ENCODE data around the gene HAUS3.

DNA sequence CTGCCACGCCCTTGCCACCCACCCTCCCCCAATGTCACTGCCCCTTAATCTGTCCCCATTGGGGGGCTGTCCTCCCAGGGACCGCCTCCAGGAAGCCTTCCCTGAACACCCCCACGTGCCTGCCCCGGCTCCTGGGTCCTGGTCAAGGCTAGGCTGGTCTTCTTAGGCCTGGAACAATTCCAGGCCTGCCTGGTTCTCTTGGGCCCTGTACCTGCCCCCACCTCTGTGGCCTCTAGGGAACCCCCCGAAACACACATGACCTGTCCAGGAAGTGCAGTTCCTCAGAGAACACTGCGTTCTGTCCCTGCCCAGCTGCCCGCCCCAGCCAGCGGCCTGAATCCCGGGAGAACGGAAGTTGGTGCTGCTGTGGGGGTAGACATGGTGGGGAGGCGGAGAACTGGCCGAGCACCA lies 14.9 kb upstream of the HAUS3 start:
- TF ChIP-seq RAD21 (IDR thresholded peaks at IDR 0.05; ENCODE audit: low read depth) = no peak
- TF ChIP-seq YY1 (IDR thresholded peaks at IDR 0.05; ENCODE audit: low read depth) = no peak
- no peak for TF ChIP-seq CEBPB (IDR thresholded peaks at IDR 0.05)
- no peak for TF ChIP-seq NFIC (IDR thresholded peaks at IDR 0.05)
- TF ChIP-seq, protein P1, sequence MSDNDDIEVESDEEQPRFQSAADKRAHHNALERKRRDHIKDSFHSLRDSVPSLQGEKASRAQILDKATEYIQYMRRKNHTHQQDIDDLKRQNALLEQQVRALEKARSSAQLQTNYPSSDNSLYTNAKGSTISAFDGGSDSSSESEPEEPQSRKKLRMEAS (IDR thresholded peaks at IDR 0.05) = no peak
- no peak for TF ChIP-seq FOXM1 (IDR thresholded peaks at IDR 0.05; ENCODE audit: borderline replicate concordance, low read depth)
- TF ChIP-seq CREB1 (IDR thresholded peaks at IDR 0.05; ENCODE audit: low read depth) = no peak
- TF ChIP-seq, protein P2, sequence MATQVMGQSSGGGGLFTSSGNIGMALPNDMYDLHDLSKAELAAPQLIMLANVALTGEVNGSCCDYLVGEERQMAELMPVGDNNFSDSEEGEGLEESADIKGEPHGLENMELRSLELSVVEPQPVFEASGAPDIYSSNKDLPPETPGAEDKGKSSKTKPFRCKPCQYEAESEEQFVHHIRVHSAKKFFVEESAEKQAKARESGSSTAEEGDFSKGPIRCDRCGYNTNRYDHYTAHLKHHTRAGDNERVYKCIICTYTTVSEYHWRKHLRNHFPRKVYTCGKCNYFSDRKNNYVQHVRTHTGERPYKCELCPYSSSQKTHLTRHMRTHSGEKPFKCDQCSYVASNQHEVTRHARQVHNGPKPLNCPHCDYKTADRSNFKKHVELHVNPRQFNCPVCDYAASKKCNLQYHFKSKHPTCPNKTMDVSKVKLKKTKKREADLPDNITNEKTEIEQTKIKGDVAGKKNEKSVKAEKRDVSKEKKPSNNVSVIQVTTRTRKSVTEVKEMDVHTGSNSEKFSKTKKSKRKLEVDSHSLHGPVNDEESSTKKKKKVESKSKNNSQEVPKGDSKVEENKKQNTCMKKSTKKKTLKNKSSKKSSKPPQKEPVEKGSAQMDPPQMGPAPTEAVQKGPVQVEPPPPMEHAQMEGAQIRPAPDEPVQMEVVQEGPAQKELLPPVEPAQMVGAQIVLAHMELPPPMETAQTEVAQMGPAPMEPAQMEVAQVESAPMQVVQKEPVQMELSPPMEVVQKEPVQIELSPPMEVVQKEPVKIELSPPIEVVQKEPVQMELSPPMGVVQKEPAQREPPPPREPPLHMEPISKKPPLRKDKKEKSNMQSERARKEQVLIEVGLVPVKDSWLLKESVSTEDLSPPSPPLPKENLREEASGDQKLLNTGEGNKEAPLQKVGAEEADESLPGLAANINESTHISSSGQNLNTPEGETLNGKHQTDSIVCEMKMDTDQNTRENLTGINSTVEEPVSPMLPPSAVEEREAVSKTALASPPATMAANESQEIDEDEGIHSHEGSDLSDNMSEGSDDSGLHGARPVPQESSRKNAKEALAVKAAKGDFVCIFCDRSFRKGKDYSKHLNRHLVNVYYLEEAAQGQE (IDR thresholded peaks at IDR 0.05; ENCODE audit: low read depth) = no peak
- TF ChIP-seq TCF12 (IDR thresholded peaks at IDR 0.05; ENCODE audit: low read depth) = no peak
- TF ChIP-seq EP300 (IDR thresholded peaks at IDR 0.05; ENCODE audit: borderline replicate concordance) = no peak
- no peak for TF ChIP-seq TAF1 (IDR thresholded peaks at IDR 0.05; ENCODE audit: low read depth)
- TF ChIP-seq TEAD4 (IDR thresholded peaks at IDR 0.05) = no peak
- TF ChIP-seq ZBTB7A (IDR thresholded peaks at IDR 0.05; ENCODE audit: low read depth) = no peak
- TF ChIP-seq EGR1 (IDR thresholded peaks at IDR 0.05) = no peak

Data from Ishikawa (cell line).